Measurements from ENCODE around the gene KCNK4.
"Not testable (repeated sequence)": the region's sequence is repeated elsewhere in the genome, so short reads cannot be mapped to it uniquely, and the experiment has no call there.

Gene KCNK4

DNA sequence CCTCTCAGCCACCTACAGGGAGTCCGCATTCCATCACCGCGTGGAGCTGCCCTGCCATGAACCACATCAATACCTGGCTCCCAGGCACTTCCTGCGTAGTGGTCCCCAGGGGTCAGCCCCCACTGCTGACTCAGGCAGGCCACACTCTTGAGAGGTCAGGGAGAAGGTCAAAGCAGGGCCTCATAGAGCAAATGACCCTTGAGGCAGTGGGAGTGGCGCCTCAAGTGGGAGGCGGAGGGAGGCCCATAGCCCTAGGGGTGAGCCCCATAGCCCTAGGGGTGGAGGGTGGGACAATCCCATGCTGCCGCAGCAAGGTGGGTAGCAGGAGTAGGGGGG is 31.8 kb downstream of the KCNK4 start:
- H3K27ac ChIP-seq (replicated peaks) = no peak overlapping the region
- no peak for DNase-seq (ENCODE audit: low read depth in 1 of 2, low spot score in 1 of 2)
- no peak overlapping the region for H3K4me3 ChIP-seq (replicated peaks; ENCODE audit: insufficient read depth, low read length)
- no peak for TF ChIP-seq POLR2AphosphoS5 (IDR thresholded peaks at IDR 0.05; ENCODE audit: low read depth)
- TF ChIP-seq SPI1 (IDR thresholded peaks at IDR 0.05; ENCODE audit: borderline replicate concordance, low read depth) = no peak
- TF ChIP-seq, protein P1, sequence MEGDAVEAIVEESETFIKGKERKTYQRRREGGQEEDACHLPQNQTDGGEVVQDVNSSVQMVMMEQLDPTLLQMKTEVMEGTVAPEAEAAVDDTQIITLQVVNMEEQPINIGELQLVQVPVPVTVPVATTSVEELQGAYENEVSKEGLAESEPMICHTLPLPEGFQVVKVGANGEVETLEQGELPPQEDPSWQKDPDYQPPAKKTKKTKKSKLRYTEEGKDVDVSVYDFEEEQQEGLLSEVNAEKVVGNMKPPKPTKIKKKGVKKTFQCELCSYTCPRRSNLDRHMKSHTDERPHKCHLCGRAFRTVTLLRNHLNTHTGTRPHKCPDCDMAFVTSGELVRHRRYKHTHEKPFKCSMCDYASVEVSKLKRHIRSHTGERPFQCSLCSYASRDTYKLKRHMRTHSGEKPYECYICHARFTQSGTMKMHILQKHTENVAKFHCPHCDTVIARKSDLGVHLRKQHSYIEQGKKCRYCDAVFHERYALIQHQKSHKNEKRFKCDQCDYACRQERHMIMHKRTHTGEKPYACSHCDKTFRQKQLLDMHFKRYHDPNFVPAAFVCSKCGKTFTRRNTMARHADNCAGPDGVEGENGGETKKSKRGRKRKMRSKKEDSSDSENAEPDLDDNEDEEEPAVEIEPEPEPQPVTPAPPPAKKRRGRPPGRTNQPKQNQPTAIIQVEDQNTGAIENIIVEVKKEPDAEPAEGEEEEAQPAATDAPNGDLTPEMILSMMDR (IDR thresholded peaks at IDR 0.05; ENCODE audit: insufficient read depth, low read length) = no peak
- no peak for TF ChIP-seq GABPA (IDR thresholded peaks at IDR 0.05; ENCODE audit: low read depth)
- TF ChIP-seq, protein P2, sequence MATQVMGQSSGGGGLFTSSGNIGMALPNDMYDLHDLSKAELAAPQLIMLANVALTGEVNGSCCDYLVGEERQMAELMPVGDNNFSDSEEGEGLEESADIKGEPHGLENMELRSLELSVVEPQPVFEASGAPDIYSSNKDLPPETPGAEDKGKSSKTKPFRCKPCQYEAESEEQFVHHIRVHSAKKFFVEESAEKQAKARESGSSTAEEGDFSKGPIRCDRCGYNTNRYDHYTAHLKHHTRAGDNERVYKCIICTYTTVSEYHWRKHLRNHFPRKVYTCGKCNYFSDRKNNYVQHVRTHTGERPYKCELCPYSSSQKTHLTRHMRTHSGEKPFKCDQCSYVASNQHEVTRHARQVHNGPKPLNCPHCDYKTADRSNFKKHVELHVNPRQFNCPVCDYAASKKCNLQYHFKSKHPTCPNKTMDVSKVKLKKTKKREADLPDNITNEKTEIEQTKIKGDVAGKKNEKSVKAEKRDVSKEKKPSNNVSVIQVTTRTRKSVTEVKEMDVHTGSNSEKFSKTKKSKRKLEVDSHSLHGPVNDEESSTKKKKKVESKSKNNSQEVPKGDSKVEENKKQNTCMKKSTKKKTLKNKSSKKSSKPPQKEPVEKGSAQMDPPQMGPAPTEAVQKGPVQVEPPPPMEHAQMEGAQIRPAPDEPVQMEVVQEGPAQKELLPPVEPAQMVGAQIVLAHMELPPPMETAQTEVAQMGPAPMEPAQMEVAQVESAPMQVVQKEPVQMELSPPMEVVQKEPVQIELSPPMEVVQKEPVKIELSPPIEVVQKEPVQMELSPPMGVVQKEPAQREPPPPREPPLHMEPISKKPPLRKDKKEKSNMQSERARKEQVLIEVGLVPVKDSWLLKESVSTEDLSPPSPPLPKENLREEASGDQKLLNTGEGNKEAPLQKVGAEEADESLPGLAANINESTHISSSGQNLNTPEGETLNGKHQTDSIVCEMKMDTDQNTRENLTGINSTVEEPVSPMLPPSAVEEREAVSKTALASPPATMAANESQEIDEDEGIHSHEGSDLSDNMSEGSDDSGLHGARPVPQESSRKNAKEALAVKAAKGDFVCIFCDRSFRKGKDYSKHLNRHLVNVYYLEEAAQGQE (IDR thresholded peaks at IDR 0.05; ENCODE audit: insufficient replicate concordance, low read depth) = no peak
- no peaks in the 10 kb centered on the region for H3K27me3 ChIP-seq (ENCODE audit: insufficient read depth, poor library complexity, severe bottlenecking)

DNA sequence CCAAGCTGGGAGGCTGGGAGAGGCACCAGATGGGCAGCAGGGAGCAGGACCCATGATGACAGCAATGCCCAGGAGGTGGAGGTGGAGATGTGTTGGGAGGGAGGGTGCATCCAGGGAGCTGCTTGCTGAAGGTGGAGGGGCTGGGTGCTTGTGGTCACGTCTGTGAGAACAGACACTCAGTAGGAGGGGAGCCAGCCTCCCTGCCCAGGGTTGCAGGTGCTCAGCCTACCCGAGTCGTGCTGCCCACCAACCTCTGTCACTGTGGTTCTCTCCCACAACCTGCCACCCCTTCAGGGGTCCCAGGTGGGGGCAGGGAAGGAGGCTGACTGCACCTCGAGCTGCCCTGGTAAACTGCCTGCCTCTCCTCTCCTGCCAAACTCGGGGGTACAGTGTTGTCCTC is 32.3 kb downstream of the KCNK4 start:
- no peak for TF ChIP-seq POLR2AphosphoS5 (IDR thresholded peaks at IDR 0.05; ENCODE audit: low read depth)
- TF ChIP-seq, protein P2 (IDR thresholded peaks at IDR 0.05; ENCODE audit: insufficient replicate concordance, low read depth) = no peak
- Histone ChIP-seq H3K27ac (replicated peaks) (no peak overlapping the region), H3K4me3 (replicated peaks; ENCODE audit: insufficient read depth, low read length) (no peak overlapping the region), H3K27me3 (ENCODE audit: insufficient read depth, poor library complexity, severe bottlenecking) (no peaks in the 10 kb centered on the region)
- no peak for DNase-seq (ENCODE audit: low read depth in 1 of 2, low spot score in 1 of 2)

DNA sequence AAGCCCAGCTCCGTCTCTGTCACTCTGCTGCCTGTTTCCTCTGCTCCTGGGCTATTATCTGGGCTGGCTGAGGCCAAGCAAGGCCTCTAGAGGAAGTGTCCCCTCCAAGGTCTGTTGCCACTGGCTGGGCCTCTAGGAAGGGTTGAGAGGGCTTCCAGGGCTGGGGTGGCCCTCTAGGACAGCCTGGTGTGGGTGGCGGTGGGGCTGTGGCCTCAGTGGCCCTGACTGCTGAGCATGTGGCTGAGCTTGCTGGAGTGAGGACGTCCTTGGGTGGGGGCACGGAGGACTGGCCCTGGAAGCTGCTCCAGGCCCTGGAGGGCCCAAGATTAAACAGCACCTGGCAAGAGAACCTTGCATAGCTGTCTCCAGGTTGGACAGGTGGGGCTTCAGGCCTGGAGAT is 32.9 kb downstream of the KCNK4 start:
- not testable (repeated sequence) for H3K27ac ChIP-seq (replicated peaks)

DNA sequence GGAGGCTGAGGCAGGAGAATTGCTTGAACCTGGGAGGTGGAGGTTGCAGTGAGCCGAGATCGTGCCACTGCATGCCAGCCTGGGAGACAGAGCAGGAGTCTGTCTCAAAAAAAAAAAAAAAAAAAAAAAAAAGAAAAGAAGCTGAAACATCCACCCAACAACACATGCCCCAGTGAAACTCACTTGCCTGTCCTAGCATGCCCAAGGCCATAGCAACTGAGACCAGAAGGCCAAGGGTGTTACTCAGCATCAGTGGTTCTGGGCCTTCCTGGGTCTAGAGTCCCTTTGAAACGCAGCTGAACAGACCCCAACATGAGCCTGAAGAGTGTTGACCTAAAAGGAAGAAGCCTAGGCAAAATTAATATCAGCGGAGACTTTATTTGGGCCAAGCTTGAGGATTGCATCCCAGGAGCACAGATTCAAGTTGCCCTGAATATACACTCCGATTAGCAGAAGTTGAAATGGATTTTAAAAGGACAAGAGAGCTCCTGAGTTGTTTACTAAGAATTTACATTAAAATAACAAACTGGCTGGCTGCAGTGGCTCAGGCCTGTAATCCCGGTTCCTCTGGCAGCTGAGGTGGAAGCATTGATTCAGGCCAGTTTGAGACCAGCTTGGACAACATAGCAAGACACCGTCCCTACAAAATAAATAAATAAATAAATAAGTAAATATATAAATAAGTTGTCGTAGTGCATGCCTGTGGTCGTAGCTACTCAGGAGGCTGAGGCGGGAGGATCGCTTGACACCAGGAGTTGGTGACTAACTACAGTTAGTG is 33.8 kb downstream of the KCNK4 start:
- Histone ChIP-seq H3K27ac (replicated peaks) (no peak overlapping the region), H3K27me3 (ENCODE audit: insufficient read depth, poor library complexity, severe bottlenecking) (no peaks in the 10 kb centered on the region), H3K4me3 (replicated peaks; ENCODE audit: insufficient read depth, low read length) (no peak overlapping the region)
- no peak for DNase-seq (ENCODE audit: low read depth in 1 of 2, low spot score in 1 of 2)
- TF ChIP-seq SPI1 (IDR thresholded peaks at IDR 0.05; ENCODE audit: borderline replicate concordance, low read depth) (no peak), GABPA (IDR thresholded peaks at IDR 0.05; ENCODE audit: low read depth) (no peak), POLR2AphosphoS5 (IDR thresholded peaks at IDR 0.05; ENCODE audit: low read depth) (no peak)
- TF ChIP-seq, protein P2 (IDR thresholded peaks at IDR 0.05; ENCODE audit: insufficient replicate concordance, low read depth) = no peak
- TF ChIP-seq, protein P1 (IDR thresholded peaks at IDR 0.05; ENCODE audit: insufficient read depth, low read length) = no peak

More for the DNA sequence above, 32.9 kb downstream of the KCNK4 start:
- not testable (repeated sequence) for H3K27me3 ChIP-seq (ENCODE audit: insufficient read depth, poor library complexity, severe bottlenecking); H3K4me3 ChIP-seq (replicated peaks; ENCODE audit: insufficient read depth, low read length); DNase-seq (ENCODE audit: low read depth in 1 of 2, low spot score in 1 of 2)

Measured in HL-60 (cell line).